ENCODE results near the gene MINDY3.
"Not testable (repeated sequence)": the region's sequence is repeated elsewhere in the genome, so short reads cannot be mapped to it uniquely, and the experiment has no call there.

MINDY3 gene

DNA sequence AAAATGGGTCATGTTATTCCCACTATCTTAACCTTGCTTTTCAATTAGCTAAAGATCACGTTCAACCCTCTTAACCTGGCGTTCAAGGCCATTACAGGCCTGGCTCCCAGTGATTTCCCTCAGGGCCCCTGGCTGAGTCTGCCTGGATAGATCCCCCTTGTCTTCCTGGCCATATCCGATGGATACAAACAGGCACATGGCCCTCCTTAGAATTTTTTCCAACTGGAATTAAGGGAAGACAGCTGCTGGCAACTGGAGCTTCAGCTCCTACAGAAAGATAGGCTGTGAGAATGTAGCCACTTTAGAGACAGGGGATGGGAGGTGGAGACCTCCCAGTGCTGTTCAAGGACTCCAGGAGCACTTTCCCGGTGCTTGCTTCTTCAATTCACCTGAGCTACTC, 77.5 kb downstream of the MINDY3 start:
- in situ Hi-C loops (cut with HindIII; ENCODE audit: low pct_ligation_motif_present, low sequenced_read_pairs): no loop called here
- Histone ChIP-seq H3K4me3 (ENCODE audit: low read depth, low read length) (no peak overlapping the region), H3K27ac (no peak overlapping the region), H3K36me3 (replicated peaks) (no peaks in the 10 kb centered on the region), H3K27me3 (replicated peaks) (no peaks in the 10 kb centered on the region)
- no peak for DNase-seq
- TF ChIP-seq, protein P1, sequence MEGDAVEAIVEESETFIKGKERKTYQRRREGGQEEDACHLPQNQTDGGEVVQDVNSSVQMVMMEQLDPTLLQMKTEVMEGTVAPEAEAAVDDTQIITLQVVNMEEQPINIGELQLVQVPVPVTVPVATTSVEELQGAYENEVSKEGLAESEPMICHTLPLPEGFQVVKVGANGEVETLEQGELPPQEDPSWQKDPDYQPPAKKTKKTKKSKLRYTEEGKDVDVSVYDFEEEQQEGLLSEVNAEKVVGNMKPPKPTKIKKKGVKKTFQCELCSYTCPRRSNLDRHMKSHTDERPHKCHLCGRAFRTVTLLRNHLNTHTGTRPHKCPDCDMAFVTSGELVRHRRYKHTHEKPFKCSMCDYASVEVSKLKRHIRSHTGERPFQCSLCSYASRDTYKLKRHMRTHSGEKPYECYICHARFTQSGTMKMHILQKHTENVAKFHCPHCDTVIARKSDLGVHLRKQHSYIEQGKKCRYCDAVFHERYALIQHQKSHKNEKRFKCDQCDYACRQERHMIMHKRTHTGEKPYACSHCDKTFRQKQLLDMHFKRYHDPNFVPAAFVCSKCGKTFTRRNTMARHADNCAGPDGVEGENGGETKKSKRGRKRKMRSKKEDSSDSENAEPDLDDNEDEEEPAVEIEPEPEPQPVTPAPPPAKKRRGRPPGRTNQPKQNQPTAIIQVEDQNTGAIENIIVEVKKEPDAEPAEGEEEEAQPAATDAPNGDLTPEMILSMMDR (IDR thresholded peaks at IDR 0.05; ENCODE audit: low read depth, low read length, missing control alignments): no peak

DNA sequence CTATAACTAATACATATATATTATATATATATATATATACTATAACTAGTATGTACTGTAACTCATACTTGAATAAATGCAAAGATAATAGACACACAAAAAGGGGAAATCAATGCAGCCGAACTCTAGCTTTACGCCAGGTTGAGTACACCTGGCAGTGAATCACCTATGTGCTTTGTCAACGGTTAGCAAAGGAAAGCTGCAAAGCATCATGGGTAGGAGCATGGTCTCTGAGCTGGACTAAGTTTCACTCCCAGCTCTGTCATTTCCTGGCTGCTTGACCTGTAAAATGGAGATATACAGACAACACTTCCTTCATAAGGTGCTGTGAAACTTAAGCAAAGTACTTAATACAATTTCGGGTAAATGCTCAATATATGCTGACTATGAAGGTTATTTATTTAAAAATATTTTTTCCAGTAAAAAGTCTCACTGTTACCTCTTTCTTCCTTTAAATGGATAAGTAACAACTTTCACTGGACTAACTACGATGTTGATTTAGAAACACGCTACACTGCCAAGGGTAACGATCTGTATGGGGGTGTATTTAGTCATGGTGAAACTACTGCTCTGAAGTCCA, 78.8 kb downstream of the MINDY3 start:
- DNase-seq: no peak
- TF ChIP-seq, protein P1 (IDR thresholded peaks at IDR 0.05; ENCODE audit: low read depth, low read length, missing control alignments): no peak
- H3K27me3 ChIP-seq (replicated peaks): no peaks in the 10 kb centered on the region

DNA sequence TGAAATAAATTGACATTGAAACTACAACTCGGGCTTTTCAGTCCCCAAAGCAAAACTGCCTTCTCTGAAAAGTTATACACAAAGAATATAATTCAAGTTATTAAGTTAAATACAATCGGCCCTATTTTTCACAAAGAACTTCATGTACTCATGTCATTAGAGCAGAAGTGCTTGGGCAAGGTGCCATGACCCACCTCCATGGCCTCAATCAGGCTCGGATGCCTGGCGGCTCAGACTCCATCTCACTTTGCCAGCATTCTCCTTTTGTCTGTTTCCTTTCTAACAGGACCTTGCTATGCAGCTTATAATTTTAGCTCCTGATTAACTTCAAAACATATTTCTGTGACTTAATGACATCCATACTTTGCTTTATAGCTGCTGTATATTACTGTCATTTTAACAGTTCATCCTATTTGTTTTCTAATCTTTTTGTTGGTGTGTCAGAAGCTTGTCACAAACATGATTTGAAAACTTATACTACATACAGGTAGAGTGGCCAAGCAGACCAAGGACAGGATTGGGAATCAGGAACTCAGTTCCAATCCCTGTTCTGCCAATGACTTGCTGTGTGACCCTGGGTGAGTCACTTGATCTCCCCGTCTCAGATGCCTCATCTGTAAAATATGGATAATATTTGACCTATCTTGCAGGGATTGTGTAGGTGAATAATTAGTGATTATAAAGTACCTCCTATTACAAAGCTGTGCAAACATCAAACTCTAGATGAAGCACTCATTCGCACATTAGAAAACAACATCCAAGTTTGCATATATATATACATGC, 79.8 kb downstream of the MINDY3 start:
- H3K27ac ChIP-seq: no peak overlapping the region
- no peak overlapping the region for H3K4me3 ChIP-seq (ENCODE audit: low read depth, low read length)
- no peaks in the 10 kb centered on the region for H3K36me3 ChIP-seq (replicated peaks)
- DNase-seq: peak; percentile 9
- TF ChIP-seq, protein P1 (IDR thresholded peaks at IDR 0.05; ENCODE audit: low read depth, low read length, missing control alignments): no peak
- no peaks in the 10 kb centered on the region for H3K27me3 ChIP-seq (replicated peaks)
- in situ Hi-C loops (cut with HindIII; ENCODE audit: low pct_ligation_motif_present, low sequenced_read_pairs): no loop called here

More for the DNA sequence above, 78.8 kb downstream of the MINDY3 start:
- in situ Hi-C loops (cut with HindIII; ENCODE audit: low pct_ligation_motif_present, low sequenced_read_pairs): no loop called here
- no peak overlapping the region for H3K27ac ChIP-seq
- no peaks in the 10 kb centered on the region for H3K36me3 ChIP-seq (replicated peaks)
- no peak overlapping the region for H3K4me3 ChIP-seq (ENCODE audit: low read depth, low read length)

DNA sequence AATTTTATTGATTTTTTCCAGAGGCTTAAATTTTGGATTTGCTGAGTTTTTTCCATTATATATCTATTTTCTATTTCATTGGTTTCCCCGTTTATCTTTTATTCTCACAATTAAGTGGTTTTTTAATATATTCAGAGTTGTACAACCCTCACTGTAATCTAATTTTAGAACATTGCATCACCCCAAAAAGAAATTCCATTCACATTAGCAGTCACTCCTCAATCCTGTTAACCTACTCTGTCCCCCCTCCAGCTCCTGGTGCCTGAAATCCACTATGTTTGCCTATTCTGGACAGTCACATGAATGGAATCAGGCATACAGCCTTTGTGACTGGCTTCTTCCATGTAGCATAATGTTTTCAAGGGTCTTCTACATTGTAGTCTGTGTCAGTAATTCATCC, 84.8 kb downstream of the MINDY3 start:
- no peaks in the 10 kb centered on the region for H3K36me3 ChIP-seq (replicated peaks)
- no peak overlapping the region for H3K27ac ChIP-seq
- TF ChIP-seq, protein P1 (IDR thresholded peaks at IDR 0.05; ENCODE audit: low read depth, low read length, missing control alignments): no peak
- no peaks in the 10 kb centered on the region for H3K27me3 ChIP-seq (replicated peaks)
- peak; percentile 77 for DNase-seq
- H3K4me3 ChIP-seq (ENCODE audit: low read depth, low read length): no peak overlapping the region
- in situ Hi-C loops (cut with HindIII; ENCODE audit: low pct_ligation_motif_present, low sequenced_read_pairs): no loop called here

DNA sequence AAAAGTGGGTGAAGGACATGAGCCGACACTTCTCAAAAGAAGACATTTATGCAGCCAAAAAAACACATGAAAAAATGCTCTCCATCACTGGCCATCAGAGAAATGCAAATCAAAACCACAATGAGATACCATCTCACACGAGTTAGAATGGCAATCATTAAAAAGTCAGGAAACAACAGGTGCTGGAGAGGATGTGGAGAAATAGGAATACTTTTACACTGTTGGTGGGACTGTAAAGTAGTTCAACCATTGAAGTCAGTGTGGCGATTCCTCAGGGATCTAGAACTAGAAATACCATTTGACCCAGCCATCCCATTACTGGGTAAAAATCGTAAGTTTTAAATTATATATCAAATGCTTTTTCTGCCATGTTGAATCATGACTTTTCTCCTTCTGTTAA, 85.8 kb downstream of the MINDY3 start:
- in situ Hi-C loops (cut with HindIII; ENCODE audit: low pct_ligation_motif_present, low sequenced_read_pairs); H3K36me3 ChIP-seq (replicated peaks); H3K27ac ChIP-seq; DNase-seq; H3K4me3 ChIP-seq (ENCODE audit: low read depth, low read length); H3K27me3 ChIP-seq (replicated peaks): not testable (repeated sequence)

DNA sequence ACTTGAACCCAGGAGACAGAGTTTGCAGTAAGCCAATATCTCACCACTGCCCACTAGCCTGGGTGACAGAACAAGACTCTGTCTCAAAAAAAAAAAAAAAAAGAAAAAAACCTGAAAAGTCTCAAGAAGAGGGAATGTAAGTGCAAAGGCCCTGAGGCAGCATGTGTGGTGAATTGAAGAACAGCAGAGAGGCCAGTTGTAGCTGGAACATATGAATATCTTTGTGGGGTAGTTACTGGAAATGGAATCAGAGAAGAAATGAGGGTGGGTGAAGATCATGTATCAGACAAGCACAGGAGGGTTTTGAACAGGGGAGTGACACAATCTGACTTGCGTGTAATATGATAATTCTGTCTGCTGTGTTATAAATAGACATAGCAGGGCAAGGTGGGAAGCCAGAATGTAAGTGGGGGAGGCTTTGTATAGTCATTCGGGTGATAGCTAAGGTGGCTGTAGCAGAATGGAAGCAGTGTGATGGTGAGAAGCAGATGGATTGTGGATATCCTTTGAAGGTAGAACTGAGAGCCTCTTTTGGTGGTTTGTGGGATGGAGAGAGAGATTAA, 95.3 kb downstream of the MINDY3 start:
- Histone ChIP-seq H3K36me3 (replicated peaks) (no peaks in the 10 kb centered on the region), H3K27me3 (replicated peaks) (no peaks in the 10 kb centered on the region), H3K4me3 (ENCODE audit: low read depth, low read length) (no peak overlapping the region), H3K27ac (no peak overlapping the region)
- DNase-seq: no peak
- TF ChIP-seq, protein P1 (IDR thresholded peaks at IDR 0.05; ENCODE audit: low read depth, low read length, missing control alignments): no peak
- in situ Hi-C loops (cut with HindIII; ENCODE audit: low pct_ligation_motif_present, low sequenced_read_pairs): no loop called here

Measured in brain microvascular endothelial cell (primary cell).